Gastrocnemius medialis (tissue), 4 donors: ENCODE data around the gene MAST4. TPM values are rescaled to one million over a fixed set of nuclear protein-coding genes. Genes with fewer than 3 reads are reported as not detected.

Experiments
- ATAC-seq, 2 donors: fragments of 150-250 bp; one replicate each; pipeline ENCODE4 v1.9.1; 2016
- DNase-seq, 2 donors: peaks; one replicate each; pipeline ENCODE4 v3.0.0-alpha.2; 2019
- H3K27ac ChIP-seq, 4 donors: fragments of 200-600 bp; sonication (generic); 1 replicate in 1 of 4; 2 replicates in 3 of 4; pipeline ENCODE4 v1.5.1; 2016 to 2018; ENCODE audit warnings: mild to moderate bottlenecking in 2 of 4, moderate library complexity in 1 of 4
- H3K27me3 ChIP-seq, 3 donors: fragments of 200-600 bp; sonication (generic) in 2 of 3; 1 replicate in 1 of 3; 2 replicates in 2 of 3; pipeline versions ENCODE4 v1.5.1 to v1.6.0; 2016 to 2019; ENCODE audit warnings: mild to moderate bottlenecking in 1 of 3, moderate library complexity in 1 of 3
- H3K36me3 ChIP-seq, 2 donors: fragments of 200-600 bp; sonication (generic) in 1 of 2; one replicate each; pipeline ENCODE4 v1.5.1; 2017 to 2018
- H3K4me1 ChIP-seq, 2 donors: fragments of 200-600 bp; sonication (generic) in 1 of 2; one replicate each; pipeline ENCODE4 v1.5.1; 2016 to 2017; ENCODE audit warnings: mild to moderate bottlenecking in 2 of 2
- H3K4me3 ChIP-seq, 4 donors: fragments of 200-600 bp; sonication (generic) in 3 of 4; 1 replicate in 1 of 4; 2 replicates in 3 of 4; pipeline ENCODE4 v1.5.1; 2016 to 2019; ENCODE audit warnings: mild to moderate bottlenecking in 2 of 4
- H3K9me3 ChIP-seq, 3 donors: fragments of 200-600 bp; sonication (generic) in 2 of 3; 1 replicate in 1 of 3; 2 replicates in 2 of 3; pipeline ENCODE4 v1.5.1; 2016 to 2019
- POLR2A ChIP-seq, 2 donors: fragments of 450-650 bp; IDR thresholded peaks; one replicate each; pipeline ENCODE4 v1.6.1; 2017; ENCODE audit warnings: antibody characterized with exemption in 2 of 2, mild to moderate bottlenecking in 2 of 2, moderate library complexity in 2 of 2
- in situ Hi-C, 4 donors: fragments of 200-750 bp; cut with MboI; loops; one replicate each; pipeline versions ENCODE4 v1.15.0 to v1.8.0; 2017; ENCODE audit warnings: low sequenced_read_pairs in 4 of 4
- intact Hi-C: fragments of 100-400 bp; cut with DNase I; formaldehyde crosslinking; loops from one replicate; pipeline ENCODE4 v1.15.1; 2023; ENCODE audit warnings: low total_unique reads
- total RNA-seq, 4 donors: library from RNA; depleted of rRNA; stranded (reverse); fragments of >200 nt; gene quantifications; one replicate each; pipeline versions ENCODE4 v1.1.0 to v1.2.3, GENCODE V29; 2016
- TF ChIP-seq, protein P1 (sequence below), 5 experiments: fragments of 450-650 bp in 3 of 5; fragments of 200-600 bp in 2 of 5; sonication (generic) in 2 of 5; IDR thresholded peaks in 4 of 5; conservative IDR thresholded peaks in 1 of 5; 1 replicate in 4 of 5; 2 replicates in 1 of 5; pipeline ENCODE4 v1.5.1; 2016 to 2019; ENCODE audit warnings: antibody characterized with exemption in 5 of 5, mild to moderate bottlenecking in 3 of 5, moderate library complexity in 3 of 5

The MAST4 gene
- total RNA-seq, 4 donors from 2014 or later, result 24.1 to 42.0 (median 38.5) TPM

DNA sequence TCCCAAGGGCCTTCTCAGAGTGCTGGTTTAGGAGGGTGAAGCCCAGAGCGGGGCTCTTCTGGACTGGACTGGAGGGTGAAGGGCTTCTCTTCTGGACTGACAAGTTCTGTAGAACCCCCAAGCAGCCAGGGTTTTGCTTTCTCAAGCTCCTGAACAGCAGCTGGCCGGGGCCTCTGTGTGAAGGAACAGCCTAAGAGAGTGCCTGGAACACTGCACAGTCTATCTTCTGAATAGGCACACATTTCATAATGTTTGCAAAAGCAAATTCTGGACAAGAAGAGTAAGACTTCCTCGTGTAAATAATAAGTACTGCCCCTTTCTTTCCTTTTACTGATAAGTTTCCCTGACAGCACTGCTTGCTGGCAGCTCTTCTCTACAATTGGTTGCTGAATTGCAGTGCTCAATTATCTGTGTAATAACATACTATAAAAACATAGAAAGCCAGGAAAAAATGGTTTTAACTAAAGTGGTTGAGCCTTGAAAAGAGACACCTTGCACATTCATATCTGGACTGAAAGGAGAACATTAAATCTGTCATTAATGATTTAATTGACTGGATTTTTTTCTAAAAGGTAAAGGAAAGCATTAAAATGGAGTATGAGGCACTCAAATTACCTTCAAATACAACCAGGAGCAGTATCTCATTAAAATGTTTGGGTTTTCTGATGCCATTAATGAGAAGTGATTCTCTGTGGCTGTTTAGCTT, 20.5 kb downstream of the MAST4 start:
- Histone ChIP-seq H3K9me3 (no peaks in the 10 kb centered on the region), H3K27ac (no peak overlapping the region), H3K4me1 (no peaks in the 10 kb centered on the region), H3K36me3 (no peaks in the 10 kb centered on the region), H3K4me3 (no peak overlapping the region), H3K27me3 (no peaks in the 10 kb centered on the region)
- ATAC-seq (no peak), DNase-seq (no peak)
- in situ Hi-C loops, result no loop called here
- intact Hi-C loops, result no loop called here
- TF ChIP-seq, protein P1, sequence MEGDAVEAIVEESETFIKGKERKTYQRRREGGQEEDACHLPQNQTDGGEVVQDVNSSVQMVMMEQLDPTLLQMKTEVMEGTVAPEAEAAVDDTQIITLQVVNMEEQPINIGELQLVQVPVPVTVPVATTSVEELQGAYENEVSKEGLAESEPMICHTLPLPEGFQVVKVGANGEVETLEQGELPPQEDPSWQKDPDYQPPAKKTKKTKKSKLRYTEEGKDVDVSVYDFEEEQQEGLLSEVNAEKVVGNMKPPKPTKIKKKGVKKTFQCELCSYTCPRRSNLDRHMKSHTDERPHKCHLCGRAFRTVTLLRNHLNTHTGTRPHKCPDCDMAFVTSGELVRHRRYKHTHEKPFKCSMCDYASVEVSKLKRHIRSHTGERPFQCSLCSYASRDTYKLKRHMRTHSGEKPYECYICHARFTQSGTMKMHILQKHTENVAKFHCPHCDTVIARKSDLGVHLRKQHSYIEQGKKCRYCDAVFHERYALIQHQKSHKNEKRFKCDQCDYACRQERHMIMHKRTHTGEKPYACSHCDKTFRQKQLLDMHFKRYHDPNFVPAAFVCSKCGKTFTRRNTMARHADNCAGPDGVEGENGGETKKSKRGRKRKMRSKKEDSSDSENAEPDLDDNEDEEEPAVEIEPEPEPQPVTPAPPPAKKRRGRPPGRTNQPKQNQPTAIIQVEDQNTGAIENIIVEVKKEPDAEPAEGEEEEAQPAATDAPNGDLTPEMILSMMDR (IDR thresholded peaks at IDR 0.05 in 4 of 5, conservative IDR thresholded peaks at IDR 0.05 in 1 of 5), result no peak
- TF ChIP-seq POLR2A (IDR thresholded peaks at IDR 0.05), result no peak

DNA sequence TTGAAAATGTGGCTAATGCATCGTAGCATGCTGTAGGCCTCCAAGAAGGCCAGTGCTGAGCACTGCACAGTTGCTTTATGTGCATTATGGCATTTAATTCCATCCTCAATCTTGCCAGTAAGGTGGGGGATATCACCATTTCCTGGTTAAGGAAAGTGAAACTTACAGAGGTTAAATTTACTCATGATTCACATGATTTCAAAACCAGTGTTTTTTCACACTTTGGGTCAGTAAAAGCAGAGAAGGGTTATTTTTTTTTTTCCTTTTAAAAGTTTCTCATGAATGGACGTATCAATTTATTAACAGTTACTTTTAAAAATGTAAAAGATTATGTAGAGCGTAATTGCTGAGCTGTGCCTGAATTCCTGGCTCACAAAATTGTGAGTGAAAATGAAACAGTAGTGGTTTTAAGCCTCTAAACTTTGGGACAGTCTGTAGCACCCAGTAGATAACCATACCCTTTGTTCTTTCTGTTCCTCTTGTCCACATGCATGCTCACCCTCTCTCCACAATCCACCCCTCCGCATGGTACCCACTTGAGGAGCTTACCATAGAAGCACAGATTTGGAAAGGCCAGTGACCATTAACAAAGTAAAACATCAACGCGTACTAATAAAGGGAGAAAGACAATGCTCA, 21.2 kb downstream of the MAST4 start:
- Histone ChIP-seq H3K4me3 (no peak overlapping the region), H3K4me1 (no peaks in the 10 kb centered on the region), H3K9me3 (no peaks in the 10 kb centered on the region), H3K36me3 (no peaks in the 10 kb centered on the region), H3K27ac (no peak overlapping the region), H3K27me3 (no peaks in the 10 kb centered on the region)
- in situ Hi-C loops (no loop called here), intact Hi-C loops (no loop called here)
- DNase-seq, result no peak
- no peak for ATAC-seq
- TF ChIP-seq, protein P1 (IDR thresholded peaks at IDR 0.05 in 4 of 5, conservative IDR thresholded peaks at IDR 0.05 in 1 of 5), result no peak
- no peak for TF ChIP-seq POLR2A (IDR thresholded peaks at IDR 0.05)

DNA sequence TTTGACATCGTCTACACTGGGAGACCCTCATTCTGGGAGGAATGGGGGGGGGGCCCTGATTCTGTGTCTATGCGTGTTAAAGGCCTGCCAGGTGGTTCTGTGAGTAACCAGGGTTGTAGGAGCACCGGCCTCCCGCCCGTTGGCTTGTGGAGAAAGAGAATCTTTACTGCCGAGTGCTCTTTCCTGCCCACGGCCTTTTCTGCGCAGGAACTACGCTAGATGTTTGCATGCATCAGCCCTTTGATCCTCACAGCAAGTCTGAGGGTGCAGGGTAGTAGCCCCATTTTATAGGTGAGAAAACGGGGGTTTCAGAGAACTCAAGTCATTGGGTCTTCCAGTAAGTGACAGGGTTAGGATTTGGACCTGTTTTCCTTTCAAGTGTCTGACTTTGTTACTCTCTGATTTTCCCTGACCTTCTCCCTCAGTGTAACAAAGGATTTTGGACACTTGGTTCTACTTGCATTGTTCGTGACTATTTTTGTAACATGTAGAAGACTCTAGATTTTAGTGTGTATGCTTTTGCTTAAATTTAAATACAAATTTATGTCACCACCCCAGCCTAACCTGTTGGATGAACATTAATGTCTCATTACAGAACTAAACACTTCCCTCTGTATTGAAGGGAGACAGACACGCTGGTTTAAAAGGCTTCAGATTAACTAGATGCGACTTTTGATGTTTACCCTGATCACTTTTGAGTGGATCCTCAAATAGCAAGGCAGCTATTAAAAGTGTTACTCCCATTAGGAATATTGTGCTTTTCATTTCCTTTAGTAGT, 22.0 kb downstream of the MAST4 start:
- no peaks in the 10 kb centered on the region for H3K27me3 ChIP-seq
- ATAC-seq (no peak), DNase-seq (no peak)
- H3K27ac ChIP-seq, result no peak overlapping the region
- no peaks in the 10 kb centered on the region for H3K9me3 ChIP-seq
- in situ Hi-C loops, result no loop called here
- no peaks in the 10 kb centered on the region for H3K36me3 ChIP-seq
- H3K4me3 ChIP-seq, result no peak overlapping the region
- TF ChIP-seq, protein P1 (IDR thresholded peaks at IDR 0.05 in 4 of 5, conservative IDR thresholded peaks at IDR 0.05 in 1 of 5), result no peak
- no peak for TF ChIP-seq POLR2A (IDR thresholded peaks at IDR 0.05)
- H3K4me1 ChIP-seq, result no peaks in the 10 kb centered on the region
- intact Hi-C loops, result no loop called here

DNA sequence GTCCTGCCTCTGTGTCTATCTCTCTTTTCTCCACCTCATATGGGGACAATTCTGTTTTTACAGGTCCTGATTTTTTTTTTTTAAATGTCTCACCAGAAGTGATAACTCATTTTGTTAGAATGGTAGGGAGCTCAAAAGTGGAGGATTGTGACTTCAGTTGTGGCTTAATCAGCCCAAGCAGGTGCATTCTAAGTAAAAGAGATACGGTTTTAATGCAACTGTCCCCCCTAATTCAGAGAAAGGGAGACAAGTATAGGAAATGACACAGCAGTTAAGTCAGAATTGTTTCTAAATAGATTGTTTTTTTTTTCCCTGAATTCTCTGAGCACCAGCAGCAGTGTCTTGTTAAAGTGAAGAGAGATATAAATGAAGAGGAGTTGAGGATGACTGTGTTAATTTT, 24.5 kb downstream of the MAST4 start:
- no peaks in the 10 kb centered on the region for H3K36me3 ChIP-seq
- no peak overlapping the region for H3K4me3 ChIP-seq
- TF ChIP-seq, protein P1 (IDR thresholded peaks at IDR 0.05 in 4 of 5, conservative IDR thresholded peaks at IDR 0.05 in 1 of 5), result no peak
- no peak for TF ChIP-seq POLR2A (IDR thresholded peaks at IDR 0.05)
- H3K9me3 ChIP-seq, result no peaks in the 10 kb centered on the region
- no peak for ATAC-seq
- no peaks in the 10 kb centered on the region for H3K4me1 ChIP-seq
- in situ Hi-C loops (no loop called here), intact Hi-C loops (no loop called here)
- no peak overlapping the region for H3K27ac ChIP-seq
- no peaks in the 10 kb centered on the region for H3K27me3 ChIP-seq
- no peak for DNase-seq
